SU-DHL-6 (cell line): ENCODE results near the gene LTF.

ENCODE experiments used
- H2AFZ ChIP-seq: fragments of 200-600 bp; sonication (generic); 2 replicates; pipeline ENCODE4 v1.6.1; 2014; ENCODE audit warnings: low read depth, mild to moderate bottlenecking, moderate library complexity, mixed read lengths, antibody characterized with exemption, low read length; ENCODE audit not compliant: severe bottlenecking
- H3F3A ChIP-seq: fragments of 200-600 bp; shearing (Covaris generic); 2 replicates; pipeline ENCODE4 v1.6.0; 2016; ENCODE audit warnings: antibody characterized with exemption, mild to moderate bottlenecking; ENCODE audit not compliant: insufficient read depth
- H3K27ac ChIP-seq: fragments of 200-600 bp; sonication (generic); 2 replicates; pipeline ENCODE4 v1.5.1; 2016; ENCODE audit warnings: low read depth, mild to moderate bottlenecking, low read length, moderate library complexity, mixed read lengths
- H3K27me3 ChIP-seq: fragments of 200-600 bp; sonication (generic), shearing (Covaris generic); 2 replicates; pipeline ENCODE4 v1.6.0; 2014; ENCODE audit warnings: mild to moderate bottlenecking, low read length
- H3K36me3 ChIP-seq: fragments of 200-600 bp; sonication (generic); 2 replicates; pipeline ENCODE4 v1.6.1; 2014; ENCODE audit warnings: mild to moderate bottlenecking, low read length, mixed read lengths
- H3K4me2 ChIP-seq: fragments of 300-600, 200-600 bp; shearing (Covaris generic), sonication (generic); 2 replicates; pipeline ENCODE4 v1.6.0; 2014; ENCODE audit warnings: low read length, low read depth, mild to moderate bottlenecking; ENCODE audit not compliant: poor library complexity, severe bottlenecking
- H3K4me3 ChIP-seq: fragments of 200-600 bp; sonication (generic); 2 replicates; pipeline ENCODE4 v1.5.1; 2014; ENCODE audit warnings: antibody characterized with exemption, low read length, mild to moderate bottlenecking, mixed read lengths; ENCODE audit not compliant: insufficient read depth, poor library complexity, severe bottlenecking
- H3K79me2 ChIP-seq: fragments of 200-600 bp; sonication (generic); 2 replicates; pipeline ENCODE4 v1.6.1; 2014; ENCODE audit warnings: mild to moderate bottlenecking, low read length, moderate library complexity; ENCODE audit not compliant: insufficient read depth
- H3K9ac ChIP-seq: fragments of 200-600 bp; sonication (generic); 2 replicates; pipeline ENCODE4 v1.7.0; 2014; ENCODE audit warnings: mild to moderate bottlenecking, low read length
- H3K9me2 ChIP-seq: fragments of 200-600 bp; sonication (generic); replicated peaks from 2 replicates; pipeline ENCODE4 v1.6.1; 2014; ENCODE audit warnings: low read length; ENCODE audit not compliant: insufficient read depth
- H3K9me3 ChIP-seq: fragments of 200-600 bp; sonication (generic); 2 replicates; pipeline ENCODE4 v1.6.1; 2014; ENCODE audit warnings: low read length, mixed read lengths; ENCODE audit not compliant: insufficient read depth
- H4K20me1 ChIP-seq: fragments of 200-600 bp; sonication (generic); 2 replicates; pipeline ENCODE4 v1.6.1; 2014; ENCODE audit warnings: low read depth, mild to moderate bottlenecking, antibody characterized with exemption, low read length, moderate library complexity, mixed read lengths
- CTCF ChIP-seq: fragments of 200-600 bp; sonication (generic); IDR thresholded peaks from one replicate; pipeline ENCODE4 v1.5.1; 2017; ENCODE audit warnings: antibody characterized with exemption, mild to moderate bottlenecking, low read length, moderate library complexity; ENCODE audit not compliant: insufficient read depth, poor library complexity, severe bottlenecking
- EZH2phosphoT487 ChIP-seq: fragments of 200-600 bp; sonication (generic), shearing (Covaris generic); conservative IDR thresholded peaks from 2 replicates; pipeline ENCODE4 v1.6.1; 2018; ENCODE audit warnings: mild to moderate bottlenecking, antibody characterized with exemption, low read length, moderate library complexity, mixed read lengths

LTF gene

GRCh38 chr3:46423588-46423987 is 41.1 kb downstream of the LTF start:
- no peak overlapping the region for H3K27ac ChIP-seq
- H4K20me1 ChIP-seq, result no peaks in the 10 kb centered on the region
- H3K9me2 ChIP-seq, result no peaks in the 10 kb centered on the region
- H3K9ac ChIP-seq, result no peak overlapping the region
- H2AFZ ChIP-seq, result no peak overlapping the region
- H3K4me3 ChIP-seq, result no peak overlapping the region
- TF ChIP-seq EZH2phosphoT487, result no peak
- TF ChIP-seq CTCF, result no peak
- H3K9me3 ChIP-seq, result no peaks in the 10 kb centered on the region
- H3K79me2 ChIP-seq, result no peaks in the 10 kb centered on the region
- H3F3A ChIP-seq, result no peaks in the 10 kb centered on the region
- no peaks in the 10 kb centered on the region for H3K36me3 ChIP-seq
- H3K27me3 ChIP-seq, result no peaks in the 10 kb centered on the region
- no peak overlapping the region for H3K4me2 ChIP-seq

- Histone ChIP-seq H3K9me3 (no peaks in the 10 kb centered on the region), H3K4me3 (no peak overlapping the region), H4K20me1 (no peaks in the 10 kb centered on the region), H3K4me2 (no peak overlapping the region), H3K9me2 (no peaks in the 10 kb centered on the region), H3K36me3 (no peaks in the 10 kb centered on the region), H3K27me3 (no peaks in the 10 kb centered on the region), H3K9ac (no peak overlapping the region), H2AFZ (no peak overlapping the region), H3K79me2 (no peaks in the 10 kb centered on the region), H3F3A (no peaks in the 10 kb centered on the region), H3K27ac (no peak overlapping the region)
- TF ChIP-seq EZH2phosphoT487 (no peak), CTCF (no peak)
Observed at GRCh38 chr3:46422617-46423016, 42.1 kb downstream of the LTF start.

GRCh38 chr3:46420931-46421330 is 43.8 kb downstream of the LTF start:
- no peak overlapping the region for H2AFZ ChIP-seq
- H3K4me3 ChIP-seq, result no peak overlapping the region
- no peaks in the 10 kb centered on the region for H4K20me1 ChIP-seq
- H3K9me3 ChIP-seq, result no peaks in the 10 kb centered on the region
- H3K36me3 ChIP-seq, result no peaks in the 10 kb centered on the region
- H3K9ac ChIP-seq, result no peak overlapping the region
- no peak overlapping the region for H3K27ac ChIP-seq
- no peaks in the 10 kb centered on the region for H3K9me2 ChIP-seq
- TF ChIP-seq EZH2phosphoT487 (no peak), CTCF (no peak)
- no peak overlapping the region for H3K4me2 ChIP-seq
- H3F3A ChIP-seq, result no peaks in the 10 kb centered on the region
- no peaks in the 10 kb centered on the region for H3K27me3 ChIP-seq
- no peaks in the 10 kb centered on the region for H3K79me2 ChIP-seq

GRCh38 chr3:46419816-46420215 is 44.9 kb downstream of the LTF start:
- no peak overlapping the region for H3K4me3 ChIP-seq
- no peaks in the 10 kb centered on the region for H3K9me2 ChIP-seq
- H3K9ac ChIP-seq, result no peak overlapping the region
- no peak overlapping the region for H3K4me2 ChIP-seq
- H2AFZ ChIP-seq, result no peak overlapping the region
- TF ChIP-seq EZH2phosphoT487 (no peak), CTCF (no peak)
- H3F3A ChIP-seq, result no peaks in the 10 kb centered on the region
- H4K20me1 ChIP-seq, result no peaks in the 10 kb centered on the region
- H3K27me3 ChIP-seq, result no peaks in the 10 kb centered on the region
- no peak overlapping the region for H3K27ac ChIP-seq
- no peaks in the 10 kb centered on the region for H3K9me3 ChIP-seq
- no peaks in the 10 kb centered on the region for H3K79me2 ChIP-seq
- no peaks in the 10 kb centered on the region for H3K36me3 ChIP-seq
